Activated naive CD4-positive, alpha-beta T cell treated with anti-CD3 and anti-CD28 coated beads for 36 hours (primary cell): Measurements from ENCODE around the gene SAP30BP. TPM values are rescaled to one million over a fixed set of nuclear protein-coding genes. Genes with fewer than 3 reads are reported as not detected.

Experiments
- CTCF ChIA-PET: fragments of 350-600 bp; sonication (Branson Sonifier 250); formaldehyde crosslinking; loops from one replicate; lab custom pipeline; 2021; ENCODE audit warnings: antibody characterized with exemption; lab: Charles Lee
- DNase-seq: peaks from one replicate; pipeline ENCODE4 v3.0.0-alpha.2; 2020
- H3K27ac Mint-ChIP-seq: one replicate; pipeline ENCODE4 v1.8.0; 2021; ENCODE audit warnings: mild to moderate bottlenecking, mixed read lengths
- H3K27me3 Mint-ChIP-seq: one replicate; pipeline ENCODE4 v1.8.0; 2021; ENCODE audit warnings: low read depth, mixed read lengths
- H3K36me3 Mint-ChIP-seq: one replicate; pipeline ENCODE4 v1.8.0; 2021; ENCODE audit warnings: low read depth, mixed read lengths
- H3K4me1 Mint-ChIP-seq: one replicate; pipeline ENCODE4 v1.8.0; 2021; ENCODE audit warnings: low read depth, mixed read lengths
- H3K4me3 Mint-ChIP-seq: one replicate; pipeline ENCODE4 v1.8.0; 2021; ENCODE audit warnings: mild to moderate bottlenecking, moderate library complexity, mixed read lengths
- H3K9me3 Mint-ChIP-seq: one replicate; pipeline ENCODE4 v1.8.0; 2021; ENCODE audit warnings: mixed read lengths
- intact Hi-C: fragments of 100-400 bp; cut with micrococcal nuclease; formaldehyde crosslinking; loops from one replicate; pipeline ENCODE4 v1.15.1; 2023
- total RNA-seq, 2 experiments: library from RNA; stranded (reverse); gene quantifications; one replicate each; pipeline ENCODE4 v1.2.3, GENCODE V29; 2021

Gene SAP30BP
- total RNA-seq, 2 experiments from 2014 or later = 68.3 TPM

GRCh38 chr17:75757086-75757681 is 90.0 kb downstream of the SAP30BP start:
- H3K27me3 Mint-ChIP-seq = no peaks in the 10 kb centered on the region
- no peak for DNase-seq
- intact Hi-C loops = loop anchor here (10.0 kb wide), 1 partner anchor 248 kb away; the partner anchor contains the start of gene CDK3
- peaks cover 7% of the 10 kb centered on the region for H3K4me1 Mint-ChIP-seq
- no peaks in the 10 kb centered on the region for H3K9me3 Mint-ChIP-seq
- CTCF ChIA-PET = interaction anchor here (3.3 kb wide), 1 partner anchor 8 kb away, joined by 20 read pairs; no protein-coding TSS in a partner anchor
- peaks cover 1% of the 10 kb centered on the region for H3K36me3 Mint-ChIP-seq
- no peak overlapping the region for H3K4me3 Mint-ChIP-seq
- H3K27ac Mint-ChIP-seq = no peak overlapping the region

Other genes with a start within 250 kb of the SAP30BP start
- 10 to 100 TPM; 50.4 to 53.5 TPM for gene TMEM94, start 210.7 kb upstream of the SAP30BP start, total RNA-seq
- 1 to 10 TPM; 1.0 to 1.1 TPM for gene CASKIN2, start 151.8 kb upstream of the SAP30BP start, total RNA-seq
- gene TSEN54, start 150.8 kb upstream of the SAP30BP start, total RNA-seq = 10 to 100 TPM; 21.4 to 22.0 TPM
- gene LLGL2, start 141.6 kb upstream of the SAP30BP start, total RNA-seq = 1 to 10 TPM; 6.2 to 6.8 TPM
- gene MYO15B, start 79.5 kb upstream of the SAP30BP start, total RNA-seq = 10 to 100 TPM; 24.6 to 29.7 TPM
- gene SMIM5, start 33.9 kb upstream of the SAP30BP start, total RNA-seq = not detected
- gene RECQL5, start 184 bp upstream of the SAP30BP start, total RNA-seq = 10 to 100 TPM; 36.2 to 44.0 TPM
- gene ITGB4, start 54.1 kb downstream of the SAP30BP start, total RNA-seq = 1 to 10 TPM in 1 of 2 experiments, under 1 TPM in 1; 0.83 to 1.0 TPM
- 10 to 100 TPM; 48.7 to 50.2 TPM for gene GALK1, start 97.9 kb downstream of the SAP30BP start, total RNA-seq
- 10 to 100 TPM; 19.1 to 21.4 TPM for gene UNK, start 117.5 kb downstream of the SAP30BP start, total RNA-seq
- 10 to 100 TPM; 98.5 to 99.1 TPM for gene UNC13D, start 177.1 kb downstream of the SAP30BP start, total RNA-seq
- 10 to 100 TPM; 65.0 to 68.7 TPM for gene WBP2, start 188.0 kb downstream of the SAP30BP start, total RNA-seq
- 1 to 10 TPM; 8.1 to 9.6 TPM for gene TRIM47, start 211.2 kb downstream of the SAP30BP start, total RNA-seq
- 10 to 100 TPM; 24.5 to 25.5 TPM for gene TRIM65, start 229.6 kb downstream of the SAP30BP start, total RNA-seq
- 100 to 1,000 TPM; 109 to 117 TPM for gene MRPL38, start 237.5 kb downstream of the SAP30BP start, total RNA-seq